ENCODE results near the gene GALNTL6.

GRCh38 chr4:172734555-172734954 is 921.4 kb downstream of the GALNTL6 start:
- TF ChIP-seq POLR2A (IDR thresholded peaks at IDR 0.05) (no peak), CTCF (IDR thresholded peaks at IDR 0.05) (no peak), EP300 (IDR thresholded peaks at IDR 0.05) (no peak)
